Subcutaneous adipose tissue (tissue), 4 donors: ENCODE measurements around the gene DHX58. TPM values are rescaled to one million over a fixed set of nuclear protein-coding genes. Genes with fewer than 3 reads are reported as not detected.

Source experiments
- CTCF ChIP-seq: fragments of 450-650 bp; IDR thresholded peaks from one replicate; pipeline ENCODE4 v1.5.1; 2016; ENCODE audit warnings: low read depth, mild to moderate bottlenecking, control low read depth, antibody characterized with exemption, moderate library complexity
- total RNA-seq, 4 donors: library from RNA; depleted of rRNA; stranded (reverse); fragments of >200 nt; gene quantifications; one replicate each; pipeline ENCODE4 v1.1.0, GENCODE V29; 2016

DHX58 gene
- total RNA-seq, 4 donors from 2014 or later: 4.7 to 17.1 (median 13.5) TPM

- no peak for TF ChIP-seq CTCF
Observed at GRCh38 chr17:42133461-42134041, 21.0 kb upstream of the DHX58 start.

- no peak for TF ChIP-seq CTCF
Observed at GRCh38 chr17:42132941-42133340, 20.4 kb upstream of the DHX58 start.

GRCh38 chr17:42131981-42132432 lies 19.5 kb upstream of the DHX58 start:
- no peak for TF ChIP-seq CTCF

GRCh38 chr17:42131232-42131631 lies 18.7 kb upstream of the DHX58 start:
- TF ChIP-seq CTCF: no peak

GRCh38 chr17:42130310-42130936 lies 17.9 kb upstream of the DHX58 start:
- TF ChIP-seq CTCF: no peak

- no peak for TF ChIP-seq CTCF
Observed at GRCh38 chr17:42129109-42129837, 16.8 kb upstream of the DHX58 start.

GRCh38 chr17:42127414-42127813 lies 14.9 kb upstream of the DHX58 start:
- TF ChIP-seq CTCF: no peak
